Measurements from ENCODE around the gene C3orf33.

DNA sequence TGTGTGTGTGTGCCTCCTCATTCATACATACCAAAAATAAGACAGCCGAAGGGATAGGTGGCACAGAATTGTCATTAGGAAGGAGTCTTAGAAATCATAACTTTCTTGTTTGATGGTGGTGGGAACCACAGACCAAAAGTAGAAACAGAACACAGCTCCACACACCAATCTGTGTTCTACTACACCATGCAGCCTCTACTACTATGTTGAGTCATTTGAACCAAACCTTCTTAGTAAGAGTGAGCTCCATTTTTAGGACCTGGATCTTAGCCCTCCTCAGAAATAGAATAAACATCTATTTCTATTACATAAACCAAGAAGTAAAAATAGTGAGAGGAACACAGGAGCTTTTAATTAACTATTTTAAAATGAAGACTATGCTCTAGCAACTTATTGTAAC, 33.3 kb downstream of the C3orf33 start:
- TF ChIP-seq, protein P1, sequence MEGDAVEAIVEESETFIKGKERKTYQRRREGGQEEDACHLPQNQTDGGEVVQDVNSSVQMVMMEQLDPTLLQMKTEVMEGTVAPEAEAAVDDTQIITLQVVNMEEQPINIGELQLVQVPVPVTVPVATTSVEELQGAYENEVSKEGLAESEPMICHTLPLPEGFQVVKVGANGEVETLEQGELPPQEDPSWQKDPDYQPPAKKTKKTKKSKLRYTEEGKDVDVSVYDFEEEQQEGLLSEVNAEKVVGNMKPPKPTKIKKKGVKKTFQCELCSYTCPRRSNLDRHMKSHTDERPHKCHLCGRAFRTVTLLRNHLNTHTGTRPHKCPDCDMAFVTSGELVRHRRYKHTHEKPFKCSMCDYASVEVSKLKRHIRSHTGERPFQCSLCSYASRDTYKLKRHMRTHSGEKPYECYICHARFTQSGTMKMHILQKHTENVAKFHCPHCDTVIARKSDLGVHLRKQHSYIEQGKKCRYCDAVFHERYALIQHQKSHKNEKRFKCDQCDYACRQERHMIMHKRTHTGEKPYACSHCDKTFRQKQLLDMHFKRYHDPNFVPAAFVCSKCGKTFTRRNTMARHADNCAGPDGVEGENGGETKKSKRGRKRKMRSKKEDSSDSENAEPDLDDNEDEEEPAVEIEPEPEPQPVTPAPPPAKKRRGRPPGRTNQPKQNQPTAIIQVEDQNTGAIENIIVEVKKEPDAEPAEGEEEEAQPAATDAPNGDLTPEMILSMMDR (IDR thresholded peaks at IDR 0.05), result no peak
- TF ChIP-seq POLR2A (IDR thresholded peaks at IDR 0.05), result no peak
- no peak for TF ChIP-seq POLR2AphosphoS5 (IDR thresholded peaks at IDR 0.05)

Data from sigmoid colon (tissue), 4 donors.